HepG2 (cell line): Measurements from ENCODE around the gene CD248. TPM values are rescaled to one million over a fixed set of nuclear protein-coding genes. Genes with fewer than 3 reads are reported as not detected.
A peak's percentile ranks its signal among the peaks of the same experiment; 100 is the strongest.

Source experiments
- DR1 ChIP-seq: sonication (generic); formaldehyde crosslinking; IDR thresholded peaks from 2 replicates; pipeline ENCODE4 v1.8.0; 2021; ENCODE audit warnings: mild to moderate bottlenecking, missing genetic modification reagents, inconsistent platforms
- FOXC1 ChIP-seq: sonication (generic); formaldehyde crosslinking; IDR thresholded peaks from 2 replicates; pipeline ENCODE4 v1.8.0; 2022; ENCODE audit warnings: mild to moderate bottlenecking, missing genetic modification reagents, borderline replicate concordance
- GABPB1 ChIP-seq: IDR thresholded peaks from 2 replicates; pipeline ENCODE4 v1.6.1; 2016; ENCODE audit warnings: mild to moderate bottlenecking, missing genetic modification reagents, moderate library complexity, missing compliant biosample characterization
- GATA4 ChIP-seq: sonication (generic); IDR thresholded peaks from 2 replicates; pipeline ENCODE4 v1.6.1; 2016; ENCODE audit warnings: antibody characterized with exemption, low read depth, borderline replicate concordance
- HNRNPUL1 ChIP-seq: fragments of 200-400 bp; formaldehyde crosslinking; IDR thresholded peaks from 2 replicates; pipeline ENCODE4 v1.6.1; 2017; ENCODE audit warnings: low read depth, mild to moderate bottlenecking, low read length, moderate library complexity
- MTA3 ChIP-seq: sonication (generic); formaldehyde crosslinking; IDR thresholded peaks from 2 replicates; pipeline ENCODE4 v1.4.0; 2020; ENCODE audit warnings: missing genetic modification reagents
- RAD51 ChIP-seq: fragments of 450-650 bp; IDR thresholded peaks from 2 replicates; pipeline ENCODE4 v1.6.1; 2016; ENCODE audit warnings: borderline replicate concordance
- RXRA ChIP-seq: sonication (generic); formaldehyde crosslinking; IDR thresholded peaks from 2 replicates; pipeline ENCODE4 v1.5.1; 2020; ENCODE audit warnings: missing genetic modification reagents
- SAP130 ChIP-seq: IDR thresholded peaks from 2 replicates; pipeline ENCODE4 v1.6.1; 2016; ENCODE audit warnings: low read depth
- TEAD3 ChIP-seq: optimal IDR thresholded peaks from 2 replicates; pipeline ENCODE3; 2016; ENCODE audit warnings: borderline replicate concordance
- ZNF224 ChIP-seq: sonication (generic); formaldehyde crosslinking; IDR thresholded peaks from 2 replicates; pipeline ENCODE4 v1.5.0; 2020; ENCODE audit warnings: mild to moderate bottlenecking, missing genetic modification reagents
- ZNF367 ChIP-seq: sonication (generic); formaldehyde crosslinking; IDR thresholded peaks from 2 replicates; pipeline ENCODE4 v1.4.0; 2020; ENCODE audit warnings: missing genetic modification reagents, borderline replicate concordance
- ZNF530 ChIP-seq: sonication (generic); formaldehyde crosslinking; IDR thresholded peaks from 2 replicates; pipeline ENCODE4 v1.5.0; 2020; ENCODE audit warnings: low read depth, mild to moderate bottlenecking, missing genetic modification reagents
- ZNF543 ChIP-seq: sonication (generic); formaldehyde crosslinking; IDR thresholded peaks from 2 replicates; pipeline ENCODE4 v1.4.0; 2020; ENCODE audit warnings: mild to moderate bottlenecking, missing genetic modification reagents
- ZNF549 ChIP-seq: sonication (generic); formaldehyde crosslinking; IDR thresholded peaks from 2 replicates; pipeline ENCODE4 v1.5.0; 2020; ENCODE audit warnings: missing genetic modification reagents
- ZNF562 ChIP-seq: sonication (generic); formaldehyde crosslinking; IDR thresholded peaks from 2 replicates; pipeline ENCODE4 v1.8.0; 2022; ENCODE audit warnings: missing genetic modification reagents, borderline replicate concordance
- ZSCAN12 ChIP-seq: sonication (generic); formaldehyde crosslinking; IDR thresholded peaks from 2 replicates; pipeline ENCODE4 v1.9.0; 2021; ENCODE audit warnings: mild to moderate bottlenecking, missing genetic modification reagents
- ZSCAN29 ChIP-seq: sonication (generic); formaldehyde crosslinking; conservative IDR thresholded peaks from 2 replicates; pipeline ENCODE4 v1.4.0; 2020; ENCODE audit warnings: mild to moderate bottlenecking, missing genetic modification reagents
- polyA plus RNA-seq, 8 experiments: library from polyadenylated mRNA; depleted of rRNA in 3 of 8; stranded (reverse) in 7 of 8; unstranded in 1 of 8; fragments of >200 nt; fragmentation: Illumina TruSeq in 4 of 8; extraction: Trizol in 4 of 8; gene quantifications; 2 replicates each; pipeline versions ENCODE4 v1.2.1 to v1.2.3, GENCODE V29; 2011 to 2016; ENCODE audit warnings: low read depth in 4 of 8, missing spikeins in 1 of 8, mixed read lengths in 1 of 8; ENCODE audit not compliant: insufficient read depth in 1 of 8
- total RNA-seq, 5 experiments: library from RNA; depleted of rRNA; stranded (reverse); fragments of >200 nt; fragmentation: Illumina TruSeq; extraction: Trizol; gene quantifications; 2 replicates each; pipeline ENCODE4 v1.2.3, GENCODE V29; 2016; ENCODE audit warnings: low read depth in 1 of 5
- TF ChIP-seq, protein P1 (sequence below): sonication (generic); formaldehyde crosslinking; IDR thresholded peaks from 2 replicates; pipeline ENCODE4 v1.8.1; 2023; ENCODE audit warnings: mild to moderate bottlenecking, moderate library complexity, missing genetic modification reagents
- TF ChIP-seq, protein P2 (sequence below): sonication (generic); formaldehyde crosslinking; IDR thresholded peaks from 2 replicates; pipeline ENCODE4 v1.4.0; 2020; ENCODE audit warnings: mild to moderate bottlenecking, missing genetic modification reagents

Gene CD248
- total and polyA plus RNA-seq, 2 of the 13 experiments (the other 11 are each of a cell fraction or from before 2014, with no cell fraction given) = 0.25 to 0.35 TPM

- TF ChIP-seq RAD51 = no peak
- TF ChIP-seq, protein P1, sequence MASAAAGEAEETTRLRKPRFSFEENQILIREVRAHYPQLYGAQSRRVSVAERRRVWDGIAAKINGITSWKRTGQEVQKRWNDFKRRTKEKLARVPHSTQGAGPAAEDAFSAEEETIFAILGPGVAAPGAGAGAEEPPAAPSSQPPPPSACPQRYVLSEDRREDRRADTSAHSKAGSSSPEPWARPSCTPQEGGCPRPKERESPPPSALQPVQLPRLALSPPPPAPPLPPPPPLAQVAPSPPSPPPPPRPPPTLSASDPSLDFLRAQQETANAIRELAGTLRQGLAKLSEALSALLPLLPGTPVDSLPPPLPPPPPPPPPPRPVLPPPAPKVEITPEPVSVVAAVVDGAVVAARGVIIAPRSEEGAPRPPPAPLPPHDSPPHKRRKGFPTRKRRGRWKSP = peak; percentile 51; the same call in 1 of the 2 replicates
- no peak for TF ChIP-seq HNRNPUL1
- TF ChIP-seq SAP130 (CRISPR knock-in tag) = peak; percentile 36
- no peak for TF ChIP-seq DR1
- TF ChIP-seq GATA4 = no peak; the same call in 1 of the 2 replicates
- no peak for TF ChIP-seq ZSCAN29
- TF ChIP-seq ZNF367 = no peak
- no peak for TF ChIP-seq ZNF530 (CRISPR knock-in tag)
- peak; percentile 13 for TF ChIP-seq TEAD3 (CRISPR knock-in tag)
- TF ChIP-seq GABPB1 (CRISPR knock-in tag) = peak; percentile 87
- TF ChIP-seq ZNF224 = no peak
- TF ChIP-seq ZSCAN12 = no peak
- TF ChIP-seq ZNF562 (CRISPR knock-in tag) = no peak
- TF ChIP-seq ZNF549 (CRISPR knock-in tag) = no peak
- TF ChIP-seq ZNF543 = no peak; the same call in 1 of the 2 replicates
- no peak for TF ChIP-seq MTA3 (CRISPR knock-in tag)
- TF ChIP-seq FOXC1 (CRISPR knock-in tag) = peak; percentile 53; the same call in 1 of the 2 replicates
- TF ChIP-seq, protein P2, sequence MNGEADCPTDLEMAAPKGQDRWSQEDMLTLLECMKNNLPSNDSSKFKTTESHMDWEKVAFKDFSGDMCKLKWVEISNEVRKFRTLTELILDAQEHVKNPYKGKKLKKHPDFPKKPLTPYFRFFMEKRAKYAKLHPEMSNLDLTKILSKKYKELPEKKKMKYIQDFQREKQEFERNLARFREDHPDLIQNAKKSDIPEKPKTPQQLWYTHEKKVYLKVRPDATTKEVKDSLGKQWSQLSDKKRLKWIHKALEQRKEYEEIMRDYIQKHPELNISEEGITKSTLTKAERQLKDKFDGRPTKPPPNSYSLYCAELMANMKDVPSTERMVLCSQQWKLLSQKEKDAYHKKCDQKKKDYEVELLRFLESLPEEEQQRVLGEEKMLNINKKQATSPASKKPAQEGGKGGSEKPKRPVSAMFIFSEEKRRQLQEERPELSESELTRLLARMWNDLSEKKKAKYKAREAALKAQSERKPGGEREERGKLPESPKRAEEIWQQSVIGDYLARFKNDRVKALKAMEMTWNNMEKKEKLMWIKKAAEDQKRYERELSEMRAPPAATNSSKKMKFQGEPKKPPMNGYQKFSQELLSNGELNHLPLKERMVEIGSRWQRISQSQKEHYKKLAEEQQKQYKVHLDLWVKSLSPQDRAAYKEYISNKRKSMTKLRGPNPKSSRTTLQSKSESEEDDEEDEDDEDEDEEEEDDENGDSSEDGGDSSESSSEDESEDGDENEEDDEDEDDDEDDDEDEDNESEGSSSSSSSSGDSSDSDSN (CRISPR knock-in tag) = no peak
- TF ChIP-seq RXRA (CRISPR knock-in tag) = no peak; the same call in none of the 2 replicates
These were observed 48.4 kb downstream of the CD248 start, which contains the start of gene RAB1B (continued) for GRCh38 chr11:66268244-66268951.
